PFSK-1 (cell line): ENCODE measurements around the gene ROBO1.

Experiments
- FOXP2 ChIP-seq: optimal IDR thresholded peaks from 2 replicates; pipeline ENCODE3; 2011; ENCODE audit warnings: borderline replicate concordance, control low read depth, inconsistent platforms; ENCODE audit not compliant: insufficient read depth; ENCODE audit errors: extremely low read length, extremely low read depth
- POLR2AphosphoS5 ChIP-seq: IDR thresholded peaks from 2 replicates; pipeline ENCODE4 v1.6.1; 2012; ENCODE audit warnings: low read depth, mild to moderate bottlenecking, control low read depth, low read length, moderate library complexity
- SIN3A ChIP-seq: IDR thresholded peaks from 2 replicates; pipeline ENCODE4 v1.6.1; 2012; ENCODE audit warnings: mild to moderate bottlenecking, low read length, moderate library complexity, borderline replicate concordance; ENCODE audit not compliant: insufficient read depth
- TAF1 ChIP-seq: IDR thresholded peaks from 2 replicates; pipeline ENCODE4 v1.6.1; 2012; ENCODE audit warnings: low read length, control low read depth, borderline replicate concordance; ENCODE audit not compliant: insufficient read depth
- TF ChIP-seq, protein P1 (sequence below), 2 experiments: IDR thresholded peaks; 2 replicates each; pipeline versions ENCODE4 v1.6.1 to v1.8.0; 2011 to 2012; ENCODE audit warnings: low read depth in 2 of 2, low read length in 2 of 2, control low read depth in 1 of 2, inconsistent platforms in 1 of 2, mild to moderate bottlenecking in 1 of 2, moderate library complexity in 1 of 2; ENCODE audit not compliant: insufficient read depth in 1 of 2

GRCh38 chr3:79178471-79179180 lies 589.2 kb downstream of the ROBO1 start:
- TF ChIP-seq TAF1 (no peak), POLR2AphosphoS5 (no peak), SIN3A (no peak), FOXP2 (no peak)
- TF ChIP-seq, protein P1, sequence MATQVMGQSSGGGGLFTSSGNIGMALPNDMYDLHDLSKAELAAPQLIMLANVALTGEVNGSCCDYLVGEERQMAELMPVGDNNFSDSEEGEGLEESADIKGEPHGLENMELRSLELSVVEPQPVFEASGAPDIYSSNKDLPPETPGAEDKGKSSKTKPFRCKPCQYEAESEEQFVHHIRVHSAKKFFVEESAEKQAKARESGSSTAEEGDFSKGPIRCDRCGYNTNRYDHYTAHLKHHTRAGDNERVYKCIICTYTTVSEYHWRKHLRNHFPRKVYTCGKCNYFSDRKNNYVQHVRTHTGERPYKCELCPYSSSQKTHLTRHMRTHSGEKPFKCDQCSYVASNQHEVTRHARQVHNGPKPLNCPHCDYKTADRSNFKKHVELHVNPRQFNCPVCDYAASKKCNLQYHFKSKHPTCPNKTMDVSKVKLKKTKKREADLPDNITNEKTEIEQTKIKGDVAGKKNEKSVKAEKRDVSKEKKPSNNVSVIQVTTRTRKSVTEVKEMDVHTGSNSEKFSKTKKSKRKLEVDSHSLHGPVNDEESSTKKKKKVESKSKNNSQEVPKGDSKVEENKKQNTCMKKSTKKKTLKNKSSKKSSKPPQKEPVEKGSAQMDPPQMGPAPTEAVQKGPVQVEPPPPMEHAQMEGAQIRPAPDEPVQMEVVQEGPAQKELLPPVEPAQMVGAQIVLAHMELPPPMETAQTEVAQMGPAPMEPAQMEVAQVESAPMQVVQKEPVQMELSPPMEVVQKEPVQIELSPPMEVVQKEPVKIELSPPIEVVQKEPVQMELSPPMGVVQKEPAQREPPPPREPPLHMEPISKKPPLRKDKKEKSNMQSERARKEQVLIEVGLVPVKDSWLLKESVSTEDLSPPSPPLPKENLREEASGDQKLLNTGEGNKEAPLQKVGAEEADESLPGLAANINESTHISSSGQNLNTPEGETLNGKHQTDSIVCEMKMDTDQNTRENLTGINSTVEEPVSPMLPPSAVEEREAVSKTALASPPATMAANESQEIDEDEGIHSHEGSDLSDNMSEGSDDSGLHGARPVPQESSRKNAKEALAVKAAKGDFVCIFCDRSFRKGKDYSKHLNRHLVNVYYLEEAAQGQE (IDR thresholded peaks at IDR 0.05; ENCODE audit: insufficient read depth in 1 of 2, low read depth in 2 of 2, low read length in 2 of 2), result no peak
